Naive thymus-derived CD4-positive, alpha-beta T cell (primary cell): ENCODE data around the gene MRTFA. TPM values are rescaled to one million over a fixed set of nuclear protein-coding genes. Genes with fewer than 3 reads are reported as not detected.

Experiments
- ATAC-seq: fragments of 150-1000 bp; cut with Tn5 transposase; 2 replicates; pipeline ENCODE4 v1.10.0; 2021; ENCODE audit warnings: mild to moderate bottlenecking, moderate library complexity
- CTCF ChIA-PET: fragments of 350-600 bp; sonication (Branson Sonifier 250); formaldehyde crosslinking; loops from one replicate; lab custom pipeline; 2021; ENCODE audit warnings: antibody characterized with exemption; lab: Charles Lee
- POLR2A ChIA-PET: fragments of 350-600 bp; sonication (Branson Sonifier 250); formaldehyde crosslinking; loops from one replicate; lab custom pipeline; 2021; ENCODE audit warnings: antibody characterized with exemption, inconsistent platforms; lab: Charles Lee
- DNase-seq, 9 donors: peaks; one replicate each; pipeline versions ENCODE4 v3.0.0 to v3.0.0-alpha.2; 2020 to 2022; ENCODE audit warnings: mixed read lengths in 1 of 9
- H3K27ac ChIP-seq: one replicate; pipeline ENCODE4 v1.7.0; 2013; ENCODE audit warnings: mild to moderate bottlenecking, low read depth, low read length, moderate library complexity
- H3K27me3 ChIP-seq, 2 donors: one replicate each; pipeline ENCODE4 v1.7.0; 2013; ENCODE audit warnings: low read length in 2 of 2, mild to moderate bottlenecking in 2 of 2, moderate library complexity in 2 of 2; ENCODE audit not compliant: control insufficient read depth in 2 of 2, insufficient read depth in 2 of 2
- H3K36me3 ChIP-seq, 3 experiments: 1 replicate in 2 of 3; 2 replicates in 1 of 3; pipeline ENCODE4 v1.7.0; 2013; ENCODE audit warnings: low read length in 3 of 3, mild to moderate bottlenecking in 3 of 3, moderate library complexity in 1 of 3; ENCODE audit not compliant: insufficient read depth in 3 of 3, control insufficient read depth in 2 of 3
- H3K4me1 ChIP-seq, 2 donors: one replicate each; pipeline ENCODE4 v1.7.0; 2013; ENCODE audit warnings: low read length in 2 of 2, mild to moderate bottlenecking in 2 of 2, moderate library complexity in 1 of 2; ENCODE audit not compliant: control insufficient read depth in 2 of 2, insufficient read depth in 2 of 2
- H3K4me3 ChIP-seq: 2 replicates; pipeline ENCODE4 v1.7.0; 2013; ENCODE audit warnings: mild to moderate bottlenecking, low read length
- H3K9me3 ChIP-seq, 3 experiments: 1 replicate in 2 of 3; 2 replicates in 1 of 3; pipeline ENCODE4 v1.7.0; 2013; ENCODE audit warnings: low read length in 3 of 3; ENCODE audit not compliant: control insufficient read depth in 2 of 3
- H3K27ac Mint-ChIP-seq, 9 donors: one replicate each; pipeline ENCODE4 v1.8.0; 2020 to 2022; ENCODE audit warnings: mixed read lengths in 9 of 9, mild to moderate bottlenecking in 8 of 9, moderate library complexity in 5 of 9, inconsistent platforms in 2 of 9
- H3K27me3 Mint-ChIP-seq, 5 donors: one replicate each; pipeline ENCODE4 v1.8.0; 2021 to 2022; ENCODE audit warnings: mixed read lengths in 5 of 5, mild to moderate bottlenecking in 1 of 5
- H3K36me3 Mint-ChIP-seq, 5 donors: one replicate each; pipeline ENCODE4 v1.8.0; 2020 to 2022; ENCODE audit warnings: mixed read lengths in 5 of 5, mild to moderate bottlenecking in 3 of 5, inconsistent platforms in 1 of 5
- H3K4me1 Mint-ChIP-seq, 7 donors: one replicate each; pipeline ENCODE4 v1.8.0; 2020 to 2022; ENCODE audit warnings: mixed read lengths in 7 of 7, mild to moderate bottlenecking in 3 of 7, inconsistent platforms in 1 of 7
- H3K4me3 Mint-ChIP-seq, 10 donors: one replicate each; pipeline ENCODE4 v1.8.0; 2020 to 2022; ENCODE audit warnings: mild to moderate bottlenecking in 10 of 10, mixed read lengths in 10 of 10, moderate library complexity in 6 of 10, inconsistent platforms in 2 of 10
- H3K9me3 Mint-ChIP-seq, 11 donors: one replicate each; pipeline ENCODE4 v1.8.0; 2020 to 2022; ENCODE audit warnings: mixed read lengths in 11 of 11, mild to moderate bottlenecking in 4 of 11, inconsistent platforms in 1 of 11, moderate library complexity in 1 of 11
- intact Hi-C, 2 donors: fragments of 100-400 bp; cut with micrococcal nuclease; formaldehyde crosslinking; loops; one replicate each; pipeline ENCODE4 v1.15.1; 2023
- polyA plus RNA-seq, 2 donors: library from polyadenylated mRNA; unstranded; fragments of 300-500 nt; fragmentation: Illumina TruSeq; gene quantifications; one replicate each; pipeline ENCODE4 v1.2.3, GENCODE V29; 2021
- total RNA-seq, 6 experiments: library from RNA in 5 of 6; stranded (reverse) in 5 of 6; gene quantifications; 1 replicate in 5 of 6; 2 replicates in 1 of 6; pipeline ENCODE4 v1.2.3 and lab custom pipeline; 2021 to 2026

MRTFA gene
- total and polyA plus RNA-seq, 7 experiments from 2014 or later: 17.6 to 114 (median 81.5) TPM

DNA sequence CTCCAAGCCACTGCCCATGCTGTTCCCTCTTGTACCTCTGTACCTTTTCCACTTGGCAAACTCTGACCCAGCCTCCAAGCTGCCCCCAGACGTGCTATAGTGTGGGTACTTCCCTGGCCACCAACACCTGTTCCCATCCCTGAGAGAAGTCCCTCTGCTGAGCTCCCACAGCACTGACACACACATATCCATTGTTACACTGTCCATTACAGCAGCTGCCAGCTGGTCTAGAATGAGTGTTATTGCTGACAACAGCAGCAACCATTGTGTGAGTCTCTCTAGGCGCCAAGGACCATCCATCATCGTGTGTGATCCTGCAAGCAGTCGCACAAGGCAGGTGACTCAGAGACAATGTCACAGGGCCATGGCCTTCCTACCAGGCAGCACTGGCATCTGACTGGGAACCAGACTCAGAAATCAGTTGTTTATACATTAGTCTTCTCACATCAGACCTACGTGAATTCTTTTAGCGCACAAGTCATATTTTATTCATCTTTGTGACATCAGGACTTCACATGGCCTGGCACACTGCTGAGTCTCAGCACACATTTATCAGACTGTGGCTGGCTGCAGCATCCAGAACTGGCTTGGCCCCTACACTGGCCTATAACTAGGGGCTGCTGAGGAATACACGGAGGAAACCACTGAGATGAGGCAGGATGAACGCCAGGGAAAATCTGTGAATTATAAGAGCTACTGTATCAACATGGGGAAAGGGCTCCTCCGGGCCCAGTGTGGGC is 209.8 kb downstream of the MRTFA start:
- no peaks in the 10 kb centered on the region for H3K9me3 ChIP-seq
- Mint-ChIP-seq H3K36me3 (peaks cover 18 to 76% (median 43%) of the 10 kb centered on the region in 5 donors), H3K9me3 (peaks cover 0 to 4% (median 0%) of the 10 kb centered on the region in 11 donors), H3K4me3 (no peak overlapping the region), H3K27me3 (no peaks in the 10 kb centered on the region), H3K4me1 (peaks cover 16 to 51% (median 40%) of the 10 kb centered on the region in 7 donors), H3K27ac (peak overlapping the region in 8 of 9 donors; percentile 34 to 91 (median 80))
- H3K4me1 ChIP-seq: no peaks in the 10 kb centered on the region
- H3K27ac ChIP-seq: no peak overlapping the region
- ChIA-PET POLR2A (interaction anchor here (0.6 to 1.2 kb wide), 2 partner anchors 11 to 43 kb away, joined by 3 read pairs; no protein-coding TSS in a partner anchor), CTCF (interaction anchor here (0.5 to 3.2 kb wide), 3 partner anchors 9 to 62 kb away, joined by 4 to 11 read pairs (median 6); no protein-coding TSS in a partner anchor)
- intact Hi-C loops: no loop called here
- DNase-seq (no peak), ATAC-seq (no peak)
- H3K4me3 ChIP-seq: no peak overlapping the region
- no peaks in the 10 kb centered on the region for H3K27me3 ChIP-seq
- peaks cover 26 to 96% (median 45%) of the 10 kb centered on the region in 3 experiments for H3K36me3 ChIP-seq

DNA sequence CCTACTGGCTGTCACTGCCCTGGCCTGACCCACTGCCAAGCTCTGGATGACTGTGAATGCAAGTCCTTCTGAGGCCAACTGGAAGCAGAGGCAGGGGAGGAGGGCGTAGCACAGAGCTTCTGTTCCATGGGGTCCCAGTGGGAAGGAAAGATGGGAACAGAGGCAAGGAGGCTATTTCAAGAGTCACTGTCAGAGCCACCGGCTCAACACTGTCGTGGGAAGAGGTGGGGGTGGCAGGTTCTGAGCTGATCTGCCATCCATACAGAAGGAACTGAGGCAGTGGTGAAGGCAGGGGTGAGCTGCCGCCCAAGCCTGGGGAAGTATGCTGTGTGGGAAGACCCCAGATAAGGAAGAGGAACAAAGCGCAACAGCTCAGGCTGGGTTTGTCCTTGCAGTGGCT is 211.4 kb downstream of the MRTFA start:
- DNase-seq (no peak), ATAC-seq (no peak)
- Histone ChIP-seq H3K36me3 (peaks cover 26 to 100% (median 54%) of the 10 kb centered on the region in 3 experiments), H3K4me3 (no peak overlapping the region), H3K4me1 (no peaks in the 10 kb centered on the region), H3K27ac (peak overlapping the region; percentile 6), H3K9me3 (no peaks in the 10 kb centered on the region), H3K27me3 (no peaks in the 10 kb centered on the region)
- intact Hi-C loops: no loop called here
- ChIA-PET CTCF (no interaction called here), POLR2A (interaction anchor here (0.5 to 1.0 kb wide), 2 partner anchors 15 to 26 kb away, joined by 3 read pairs; no protein-coding TSS in a partner anchor)
- Mint-ChIP-seq H3K4me1 (peaks cover 13 to 45% (median 34%) of the 10 kb centered on the region in 7 donors), H3K4me3 (no peak overlapping the region), H3K9me3 (peaks cover 0 to 4% (median 0%) of the 10 kb centered on the region in 11 donors), H3K27ac (peak overlapping the region in 6 of 9 donors; percentile 22 to 76 (median 54)), H3K27me3 (no peaks in the 10 kb centered on the region), H3K36me3 (peaks cover 22 to 77% (median 42%) of the 10 kb centered on the region in 5 donors)

DNA sequence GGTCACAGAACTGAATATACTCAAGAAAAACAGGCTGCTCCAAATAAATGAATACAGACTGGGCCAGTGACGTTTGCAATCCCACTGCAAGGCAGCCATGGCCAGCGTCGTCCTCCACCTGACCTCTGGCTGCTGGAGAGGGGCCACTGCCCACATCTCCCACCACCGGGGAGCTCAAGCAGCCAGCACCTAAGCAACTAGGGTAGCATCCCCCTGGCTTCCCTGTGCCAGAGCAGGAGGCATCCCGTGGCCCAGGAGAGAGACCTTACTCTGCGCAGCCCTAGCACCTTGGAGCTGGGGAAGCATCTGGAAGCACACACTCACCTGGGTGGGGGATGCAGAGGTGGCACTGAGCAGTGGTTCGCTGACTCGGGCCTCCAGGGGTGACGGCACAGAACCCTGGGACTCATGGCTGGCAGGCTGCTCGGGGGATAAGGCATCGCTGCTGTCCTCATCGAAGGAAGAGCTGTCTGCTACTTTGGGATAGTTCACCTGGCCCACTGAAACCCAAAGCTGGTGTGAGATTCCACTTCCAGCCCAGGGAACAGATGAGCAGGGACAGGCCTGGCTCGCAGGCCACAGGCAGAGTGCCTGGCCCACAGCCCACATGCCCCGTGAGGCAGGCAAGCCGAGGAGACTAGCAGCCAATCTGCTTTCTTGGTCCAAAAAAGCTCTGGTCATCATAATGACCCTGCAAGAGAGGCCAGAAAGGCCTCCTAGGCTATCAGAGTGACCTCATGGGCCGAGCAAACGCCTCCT is 212.5 kb downstream of the MRTFA start:
- H3K27me3 ChIP-seq: no peaks in the 10 kb centered on the region
- Mint-ChIP-seq H3K4me3 (no peak overlapping the region), H3K36me3 (peaks cover 18 to 74% (median 34%) of the 10 kb centered on the region in 5 donors), H3K4me1 (peaks cover 12 to 45% (median 29%) of the 10 kb centered on the region in 7 donors), H3K27ac (peak overlapping the region in 2 of 9 donors; percentile 63 to 74), H3K9me3 (peaks cover 0 to 4% (median 0%) of the 10 kb centered on the region in 11 donors), H3K27me3 (no peaks in the 10 kb centered on the region)
- H3K4me1 ChIP-seq: no peaks in the 10 kb centered on the region
- ChIA-PET CTCF (interaction anchor here (0.8 to 1.0 kb wide), 2 partner anchors 9 to 25 kb away, joined by 3 read pairs; no protein-coding TSS in a partner anchor), POLR2A (interaction anchor here (1.0 kb wide), 1 partner anchor 14 kb away, joined by 3 read pairs; no protein-coding TSS in a partner anchor)
- peaks cover 16 to 100% (median 54%) of the 10 kb centered on the region in 3 experiments for H3K36me3 ChIP-seq
- no peak for DNase-seq
- H3K4me3 ChIP-seq: no peak overlapping the region
- intact Hi-C loops: no loop called here
- H3K27ac ChIP-seq: peak overlapping the region; percentile 6
- H3K9me3 ChIP-seq: no peaks in the 10 kb centered on the region
- ATAC-seq: no peak

DNA sequence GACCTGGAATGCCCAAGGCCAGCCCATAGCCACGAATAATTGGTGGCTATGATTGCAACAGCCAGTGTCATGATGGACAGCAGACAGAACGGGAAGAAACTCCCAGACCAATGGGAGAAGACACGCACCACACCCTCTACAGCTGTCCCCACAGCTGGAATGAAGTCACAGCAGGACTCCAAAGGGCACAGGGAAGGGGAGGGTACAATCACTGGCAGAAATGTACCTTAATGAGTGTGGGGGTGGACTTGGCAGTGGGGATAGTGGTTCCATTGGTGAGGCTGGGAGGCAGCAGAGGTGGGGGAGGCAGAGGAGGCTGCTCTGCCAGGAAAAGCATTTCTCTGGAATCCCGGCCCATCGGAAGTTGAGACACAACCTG is 213.2 kb downstream of the MRTFA start:
- Mint-ChIP-seq H3K9me3 (peaks cover 0 to 4% (median 0%) of the 10 kb centered on the region in 11 donors), H3K27me3 (no peaks in the 10 kb centered on the region), H3K4me3 (no peak overlapping the region), H3K36me3 (peaks cover 18 to 68% (median 29%) of the 10 kb centered on the region in 5 donors), H3K27ac (peak overlapping the region in 7 of 9 donors; percentile 4 to 87 (median 69)), H3K4me1 (peaks cover 9 to 41% (median 24%) of the 10 kb centered on the region in 7 donors)
- no peaks in the 10 kb centered on the region for H3K4me1 ChIP-seq
- no peak overlapping the region for H3K27ac ChIP-seq
- ATAC-seq: no peak
- H3K36me3 ChIP-seq: peaks cover 11 to 99% (median 49%) of the 10 kb centered on the region in 3 experiments
- ChIA-PET CTCF (interaction anchor here (1.0 kb wide), 1 partner anchor 25 kb away, joined by 3 read pairs; no protein-coding TSS in a partner anchor), POLR2A (no interaction called here)
- intact Hi-C loops: no loop called here
- H3K4me3 ChIP-seq: no peak overlapping the region
- H3K27me3 ChIP-seq: no peaks in the 10 kb centered on the region
- no peaks in the 10 kb centered on the region for H3K9me3 ChIP-seq
- no peak for DNase-seq

DNA sequence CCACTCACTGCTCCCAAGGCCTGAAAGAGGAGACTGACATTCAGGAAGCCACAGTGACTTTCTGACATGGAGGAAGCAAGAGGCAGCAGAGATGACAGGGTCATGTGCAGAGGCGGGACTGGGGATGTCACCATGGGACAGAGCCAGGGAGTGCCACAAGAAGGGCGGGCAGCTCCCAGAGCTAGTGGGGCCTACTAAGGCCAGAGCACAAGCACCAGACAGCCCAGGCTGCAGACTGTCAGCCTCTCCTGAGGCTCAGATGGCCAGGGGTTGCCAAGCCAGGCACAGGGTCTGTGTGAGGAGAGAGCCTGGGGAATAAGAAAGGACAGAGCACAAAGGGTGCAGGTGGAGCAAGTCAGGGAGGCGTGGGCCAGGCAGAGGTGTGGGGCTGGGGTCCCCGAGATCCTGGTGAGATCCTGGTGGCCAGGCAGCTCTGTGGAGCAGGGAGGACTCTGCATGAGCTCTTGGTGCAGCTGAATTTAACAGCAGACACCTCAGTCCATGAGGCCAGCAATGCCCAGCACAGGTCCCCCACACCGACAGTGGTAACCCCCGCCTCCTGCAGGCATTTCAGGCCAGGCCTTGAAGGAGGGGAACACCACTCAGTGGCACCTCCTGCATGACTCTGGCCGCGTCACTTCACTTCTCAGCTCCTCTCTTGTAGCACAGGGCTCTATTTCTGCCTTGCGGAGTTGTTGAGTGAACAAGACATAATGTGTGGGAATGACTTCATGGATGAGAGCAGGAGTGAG is 213.8 kb downstream of the MRTFA start:
- H3K36me3 Mint-ChIP-seq: peaks cover 18 to 66% (median 29%) of the 10 kb centered on the region in 5 donors
- H3K9me3 ChIP-seq: no peaks in the 10 kb centered on the region
- peaks cover 9 to 41% (median 25%) of the 10 kb centered on the region in 7 donors for H3K4me1 Mint-ChIP-seq
- no peaks in the 10 kb centered on the region for H3K27me3 ChIP-seq
- CTCF ChIA-PET: no interaction called here
- H3K27ac ChIP-seq: no peak overlapping the region
- H3K9me3 Mint-ChIP-seq: peaks cover 0 to 4% (median 0%) of the 10 kb centered on the region in 11 donors
- H3K4me1 ChIP-seq: no peaks in the 10 kb centered on the region
- no peaks in the 10 kb centered on the region for H3K27me3 Mint-ChIP-seq
- H3K4me3 Mint-ChIP-seq: no peak overlapping the region
- intact Hi-C loops: no loop called here
- POLR2A ChIA-PET: interaction anchor here (0.6 kb wide), 1 partner anchor 205 kb away, joined by 5 read pairs; no protein-coding TSS in a partner anchor
- H3K27ac Mint-ChIP-seq: peak overlapping the region; percentile 39 to 87 (median 72)
- DNase-seq (no peak), ATAC-seq (no peak)
- peaks cover 6 to 99% (median 43%) of the 10 kb centered on the region in 3 experiments for H3K36me3 ChIP-seq
- no peak overlapping the region for H3K4me3 ChIP-seq

DNA sequence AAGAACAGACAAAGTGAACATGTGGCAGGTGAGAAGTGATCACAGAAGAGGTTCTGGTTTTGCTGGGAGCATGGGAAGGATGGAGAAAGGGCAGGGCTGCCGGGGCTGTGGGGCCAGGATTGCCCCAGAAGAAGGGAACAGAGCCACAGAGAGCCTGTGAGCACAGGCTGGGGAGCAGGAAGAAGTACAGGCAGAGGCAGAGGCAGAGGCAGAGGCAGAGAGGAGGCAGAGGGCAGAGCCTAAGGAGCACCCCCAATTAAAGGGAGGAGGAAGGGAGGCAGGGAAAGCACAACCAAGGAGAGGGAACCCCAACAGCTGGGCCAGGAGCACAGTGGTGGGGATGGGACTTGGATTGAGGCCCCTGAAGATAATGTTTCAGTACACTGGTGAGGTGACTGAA is 214.6 kb downstream of the MRTFA start:
- peaks cover 18 to 58% (median 29%) of the 10 kb centered on the region in 5 donors for H3K36me3 Mint-ChIP-seq
- no peak for ATAC-seq
- no peaks in the 10 kb centered on the region for H3K27me3 Mint-ChIP-seq
- ChIA-PET CTCF (no interaction called here), POLR2A (no interaction called here)
- Histone ChIP-seq H3K36me3 (peaks cover 6 to 99% (median 43%) of the 10 kb centered on the region in 3 experiments), H3K4me1 (no peaks in the 10 kb centered on the region), H3K27ac (no peak overlapping the region), H3K27me3 (no peaks in the 10 kb centered on the region), H3K9me3 (no peaks in the 10 kb centered on the region), H3K4me3 (no peak overlapping the region)
- H3K27ac Mint-ChIP-seq: peak overlapping the region in 8 of 9 donors; percentile 39 to 87 (median 74)
- peaks cover 9 to 37% (median 25%) of the 10 kb centered on the region in 7 donors for H3K4me1 Mint-ChIP-seq
- no peak overlapping the region for H3K4me3 Mint-ChIP-seq
- DNase-seq: no peak
- H3K9me3 Mint-ChIP-seq: peaks cover 0 to 4% (median 0%) of the 10 kb centered on the region in 11 donors
- intact Hi-C loops: no loop called here
